Left lung (tissue), 10 donors: ENCODE measurements around the gene DLG4. TPM values are rescaled to one million over a fixed set of nuclear protein-coding genes. Genes with fewer than 3 reads are reported as not detected.

ENCODE experiments used
- ATAC-seq: fragments of 200-7000 bp; cut with Tn5 transposase; one replicate; pipeline ENCODE4 v1.9.1; 2020; ENCODE audit warnings: moderate library complexity
- DNase-seq, 4 donors: peaks; one replicate each; pipeline ENCODE4 v3.0.0-alpha.2; 2013 to 2020
- H3K27ac ChIP-seq, 2 donors: fragments of 200-600 bp; sonication (generic) in 1 of 2; one replicate each; pipeline versions ENCODE4 v1.5.0 to v1.8.0; 2020 to 2021
- H3K27me3 ChIP-seq, 2 donors: fragments of 200-600 bp; sonication (generic) in 1 of 2; one replicate each; pipeline versions ENCODE4 v1.5.0 to v1.8.0; 2020 to 2021
- H3K36me3 ChIP-seq, 2 donors: fragments of 200-600 bp; sonication (generic) in 1 of 2; one replicate each; pipeline versions ENCODE4 v1.5.0 to v1.8.0; 2020 to 2021
- H3K4me1 ChIP-seq, 2 donors: fragments of 200-600 bp; one replicate each; pipeline ENCODE4 v1.8.0; 2021
- H3K4me3 ChIP-seq, 2 donors: fragments of 200-600 bp; sonication (generic) in 1 of 2; one replicate each; pipeline versions ENCODE4 v1.5.0 to v1.8.0; 2020 to 2021; ENCODE audit warnings: mild to moderate bottlenecking in 1 of 2
- H3K9me3 ChIP-seq, 2 donors: fragments of 200-600 bp; sonication (generic) in 1 of 2; one replicate each; pipeline versions ENCODE4 v1.5.0 to v1.8.0; 2020 to 2021
- CTCF ChIP-seq, 2 donors: fragments of 200-600 bp; sonication (generic) in 1 of 2; IDR thresholded peaks; one replicate each; pipeline versions ENCODE4 v1.5.0 to v1.8.0; 2021; ENCODE audit warnings: antibody characterized with exemption in 2 of 2
- intact Hi-C, 2 donors: fragments of 100-400 bp; cut with DNase I; formaldehyde crosslinking; loops; one replicate each; pipeline versions ENCODE4 v1.11.2 to v1.14.2; 2022
- polyA plus RNA-seq, 6 donors: library from polyadenylated mRNA; unstranded; fragments of 120-200 nt; gene quantifications; one replicate each; pipeline ENCODE4 v1.2.1, GENCODE V29; 2013; ENCODE audit not compliant: insufficient read length in 6 of 6
- total RNA-seq, 2 donors: library from RNA; stranded (reverse); fragmentation: NEBNext Ultra II Directional; extraction: Animal tissue kit (Norgen Biotek cat#: 25700); gene quantifications; one replicate each; pipeline ENCODE4 v1.2.1, GENCODE V29; 2021
- donor health status: DM: no; HTN: yes; CAD: no.
- donor health status: DM: no; HTN: no; CAD: no.

The DLG4 gene
- total and polyA plus RNA-seq, 8 donors = 25.9 to 60.0 (median 45.1) TPM

GRCh38 chr17:7225711-7226331 is 6.2 kb upstream of the DLG4 start:
- intact Hi-C loops = no loop called here
- H3K4me3 ChIP-seq = no peak overlapping the region
- DNase-seq (no peak), ATAC-seq (no peak)
- no peak overlapping the region for H3K27ac ChIP-seq
- no peaks in the 10 kb centered on the region for H3K9me3 ChIP-seq
- H3K36me3 ChIP-seq = peaks cover 0 to 99% of the 10 kb centered on the region in 2 donors
- no peaks in the 10 kb centered on the region for H3K27me3 ChIP-seq
- no peak for TF ChIP-seq CTCF (IDR thresholded peaks at IDR 0.05)
- H3K4me1 ChIP-seq = peaks cover 8 to 14% of the 10 kb centered on the region in 2 donors

GRCh38 chr17:7224661-7225111 is 5.0 kb upstream of the DLG4 start:
- TF ChIP-seq CTCF (IDR thresholded peaks at IDR 0.05) = no peak
- Histone ChIP-seq H3K36me3 (peaks cover 0 to 90% of the 10 kb centered on the region in 2 donors), H3K27me3 (no peaks in the 10 kb centered on the region), H3K4me3 (no peak overlapping the region), H3K27ac (no peak overlapping the region), H3K4me1 (peaks cover 12 to 20% of the 10 kb centered on the region in 2 donors), H3K9me3 (no peaks in the 10 kb centered on the region)
- ATAC-seq (no peak), DNase-seq (no peak)
- intact Hi-C loops = no loop called here

- no peak overlapping the region for H3K27ac ChIP-seq
- no peaks in the 10 kb centered on the region for H3K27me3 ChIP-seq
- DNase-seq (no peak), ATAC-seq (no peak)
- TF ChIP-seq CTCF (IDR thresholded peaks at IDR 0.05) = no peak
- peaks cover 16 to 25% of the 10 kb centered on the region in 2 donors for H3K4me1 ChIP-seq
- no peak overlapping the region for H3K4me3 ChIP-seq
- intact Hi-C loops = no loop called here
- H3K9me3 ChIP-seq = no peaks in the 10 kb centered on the region
- H3K36me3 ChIP-seq = peaks cover 0 to 84% of the 10 kb centered on the region in 2 donors
These were observed 4.5 kb upstream of the DLG4 start for GRCh38 chr17:7224110-7224509.

GRCh38 chr17:7223375-7223774 is 3.7 kb upstream of the DLG4 start:
- ATAC-seq (no peak), DNase-seq (no peak)
- no peaks in the 10 kb centered on the region for H3K9me3 ChIP-seq
- intact Hi-C loops = no loop called here
- H3K4me1 ChIP-seq = peaks cover 16 to 32% of the 10 kb centered on the region in 2 donors
- H3K36me3 ChIP-seq = peaks cover 0 to 77% of the 10 kb centered on the region in 2 donors
- no peak overlapping the region for H3K27ac ChIP-seq
- H3K27me3 ChIP-seq = no peaks in the 10 kb centered on the region
- H3K4me3 ChIP-seq = no peak overlapping the region
- TF ChIP-seq CTCF (IDR thresholded peaks at IDR 0.05) = no peak

- Histone ChIP-seq H3K27ac (no peak overlapping the region), H3K4me1 (peaks cover 16 to 37% of the 10 kb centered on the region in 2 donors), H3K4me3 (no peak overlapping the region), H3K9me3 (no peaks in the 10 kb centered on the region), H3K36me3 (peaks cover 0 to 73% of the 10 kb centered on the region in 2 donors), H3K27me3 (no peaks in the 10 kb centered on the region)
- DNase-seq (peak in 1 of 4 donors; percentile 44), ATAC-seq (no peak)
- intact Hi-C loops = no loop called here
- no peak for TF ChIP-seq CTCF (IDR thresholded peaks at IDR 0.05)
These were observed 3.3 kb upstream of the DLG4 start for GRCh38 chr17:7222972-7223292.
